Middle frontal gyrus (tissue), 1 donor: ENCODE data around the gene FAM107B.

Source experiments
- DNase-seq: peaks from one replicate; pipeline ENCODE4 v3.0.0-alpha.2; 2015; ENCODE audit warnings: low spot score; ENCODE audit errors: extremely low spot score

Gene FAM107B

GRCh38 chr10:14779001-14779651 lies 4.4 kb upstream of the FAM107B start:
- DNase-seq = no peak

- DNase-seq = no peak
Measured at GRCh38 chr10:14776546-14776945, 1.8 kb upstream of the FAM107B start.

GRCh38 chr10:14775656-14776055 lies 959 bp upstream of the FAM107B start:
- DNase-seq = no peak

GRCh38 chr10:14774214-14774580 lies 500 bp downstream of the FAM107B start:
- DNase-seq = no peak

- DNase-seq = no peak
Measured at GRCh38 chr10:14773551-14774213, 1.0 kb downstream of the FAM107B start.

- no peak for DNase-seq
Measured at GRCh38 chr10:14772399-14772798, 2.3 kb downstream of the FAM107B start.

GRCh38 chr10:14770927-14771326 lies 3.8 kb downstream of the FAM107B start:
- DNase-seq = no peak

- no peak for DNase-seq
Measured at GRCh38 chr10:14761372-14761771, 13.3 kb downstream of the FAM107B start.

- DNase-seq = no peak
Measured at GRCh38 chr10:14758994-14759664, 15.6 kb downstream of the FAM107B start.

- no peak for DNase-seq
Measured at GRCh38 chr10:14758451-14758850, 16.2 kb downstream of the FAM107B start.

GRCh38 chr10:14757986-14758385 lies 16.7 kb downstream of the FAM107B start:
- DNase-seq = no peak

GRCh38 chr10:14757394-14757793 lies 17.3 kb downstream of the FAM107B start:
- DNase-seq = no peak

- DNase-seq = no peak
Measured at GRCh38 chr10:14753441-14753840, 21.3 kb downstream of the FAM107B start.

- no peak for DNase-seq
Measured at GRCh38 chr10:14751921-14752320, 22.8 kb downstream of the FAM107B start.

GRCh38 chr10:14751014-14751896 lies 23.4 kb downstream of the FAM107B start:
- DNase-seq = no peak

- no peak for DNase-seq
Measured at GRCh38 chr10:14749070-14749809, 25.5 kb downstream of the FAM107B start.

GRCh38 chr10:14748441-14748840 lies 26.3 kb downstream of the FAM107B start:
- no peak for DNase-seq

- no peak for DNase-seq
Measured at GRCh38 chr10:14742815-14743214, 31.9 kb downstream of the FAM107B start.

GRCh38 chr10:14742382-14742781 lies 32.3 kb downstream of the FAM107B start:
- no peak for DNase-seq

GRCh38 chr10:14740684-14741247 lies 33.9 kb downstream of the FAM107B start:
- no peak for DNase-seq
